HEK293 (cell line): ENCODE results near the gene MT1F.
A peak's percentile ranks its signal among the peaks of the same experiment; 100 is the strongest.

Source experiments
- CTCF ChIA-PET: fragments of 350-600 bp; formaldehyde crosslinking; extraction: SDS; loops from one replicate; lab custom pipeline; 2021; ENCODE audit warnings: antibody characterized with exemption; lab: Yijun Ruan, JAX
- POLR2A ChIA-PET: fragments of 300-600 bp; formaldehyde crosslinking; extraction: SDS; loops from one replicate; lab custom pipeline; 2020; ENCODE audit warnings: antibody characterized with exemption, inconsistent platforms; lab: Yijun Ruan, JAX
- H3K27ac ChIP-seq: fragments of 200-500 bp; sonication (Bioruptor generic); 2 replicates; pipeline ENCODE4 v1.5.1; 2014; ENCODE audit warnings: low read depth, low read length, control low read depth, inconsistent platforms; ENCODE audit errors: extremely low read depth
- H3K36me3 ChIP-seq, 2 experiments: fragments of 200-500 bp in 1 of 2; sonication (Bioruptor generic) in 1 of 2; 1 replicate in 1 of 2; 2 replicates in 1 of 2; pipeline ENCODE4 v1.5.1; 2014 to 2017; ENCODE audit warnings: inconsistent platforms in 2 of 2, low read length in 2 of 2; ENCODE audit not compliant: control insufficient read depth in 2 of 2, insufficient read depth in 1 of 2
- H3K4me1 ChIP-seq: fragments of 200-500 bp; sonication (Bioruptor generic); 2 replicates; pipeline ENCODE4 v1.5.1; 2014; ENCODE audit warnings: mild to moderate bottlenecking, low read length, inconsistent platforms; ENCODE audit not compliant: control insufficient read depth, insufficient read depth
- H3K4me3 ChIP-seq: 2 replicates; pipeline ENCODE4 v1.5.1; 2011; ENCODE audit warnings: low read depth, mild to moderate bottlenecking, control low read depth, low read length, moderate library complexity
- H3K9me3 ChIP-seq: fragments of 200-500 bp; sonication (Bioruptor generic); 2 replicates; pipeline ENCODE4 v1.5.1; 2014; ENCODE audit warnings: low read depth, low read length, inconsistent platforms; ENCODE audit not compliant: control insufficient read depth, insufficient read depth
- FEZF1 ChIP-seq: fragments of 450-650 bp; formaldehyde crosslinking; IDR thresholded peaks from 2 replicates; pipeline ENCODE4 v1.5.1; 2016; ENCODE audit warnings: missing biosample characterization, missing genetic modification characterization
- GLIS2 ChIP-seq: fragments of 450-650 bp; formaldehyde crosslinking; IDR thresholded peaks from 2 replicates; pipeline ENCODE4 v1.5.1; 2016; ENCODE audit warnings: missing biosample characterization, missing genetic modification characterization
- KLF16 ChIP-seq: fragments of 450-650 bp; formaldehyde crosslinking; IDR thresholded peaks from 2 replicates; pipeline ENCODE4 v1.5.1; 2017; ENCODE audit warnings: missing biosample characterization, missing genetic modification characterization
- MYNN ChIP-seq: fragments of 450-650 bp; formaldehyde crosslinking; IDR thresholded peaks from 2 replicates; pipeline ENCODE4 v1.5.1; 2016; ENCODE audit warnings: missing biosample characterization, missing genetic modification characterization, borderline replicate concordance
- WT1 ChIP-seq: fragments of 450-650 bp; formaldehyde crosslinking; IDR thresholded peaks from 2 replicates; pipeline ENCODE4 v1.5.1; 2016; ENCODE audit warnings: missing biosample characterization, missing genetic modification characterization
- YY1 ChIP-seq: fragments of 450-650 bp; formaldehyde crosslinking; IDR thresholded peaks from 2 replicates; pipeline ENCODE4 v1.5.1; 2018; ENCODE audit warnings: missing biosample characterization, missing genetic modification characterization
- ZBTB48 ChIP-seq: fragments of 450-650 bp; formaldehyde crosslinking; IDR thresholded peaks from 2 replicates; pipeline ENCODE4 v1.5.1; 2016; ENCODE audit warnings: missing biosample characterization, missing genetic modification characterization
- ZBTB7A ChIP-seq: fragments of 450-650 bp; formaldehyde crosslinking; IDR thresholded peaks from 2 replicates; pipeline ENCODE4 v1.5.1; 2016; ENCODE audit warnings: low read depth, missing biosample characterization, missing genetic modification characterization
- ZNF10 ChIP-seq: fragments of 450-650 bp; formaldehyde crosslinking; IDR thresholded peaks from 2 replicates; pipeline ENCODE4 v1.5.1; 2017; ENCODE audit warnings: missing biosample characterization, missing genetic modification characterization
- ZNF132 ChIP-seq: fragments of 450-650 bp; formaldehyde crosslinking; IDR thresholded peaks from 2 replicates; pipeline ENCODE4 v1.5.1; 2017; ENCODE audit warnings: missing biosample characterization, missing genetic modification characterization, borderline replicate concordance
- ZNF138 ChIP-seq: fragments of 450-650 bp; formaldehyde crosslinking; IDR thresholded peaks from 2 replicates; pipeline ENCODE4 v1.5.1; 2016; ENCODE audit warnings: missing biosample characterization, missing genetic modification characterization, borderline replicate concordance
- ZNF155 ChIP-seq: fragments of 450-650 bp; formaldehyde crosslinking; IDR thresholded peaks from 2 replicates; pipeline ENCODE4 v1.5.1; 2016; ENCODE audit warnings: missing biosample characterization, missing genetic modification characterization
- ZNF18 ChIP-seq: fragments of 450-650 bp; formaldehyde crosslinking; IDR thresholded peaks from 2 replicates; pipeline ENCODE4 v1.5.1; 2016; ENCODE audit warnings: missing biosample characterization, missing genetic modification characterization
- ZNF341 ChIP-seq: fragments of 450-650 bp; formaldehyde crosslinking; IDR thresholded peaks from 2 replicates; pipeline ENCODE4; 2016; ENCODE audit warnings: low read depth, missing biosample characterization, missing genetic modification characterization
- ZNF366 ChIP-seq: fragments of 450-650 bp; formaldehyde crosslinking; conservative IDR thresholded peaks from 2 replicates; pipeline ENCODE4 v1.5.1; 2016; ENCODE audit warnings: missing biosample characterization, missing genetic modification characterization
- ZNF529 ChIP-seq: fragments of 450-650 bp; formaldehyde crosslinking; IDR thresholded peaks from 2 replicates; pipeline ENCODE4 v1.5.1; 2017; ENCODE audit warnings: missing genetic modification characterization, missing biosample characterization; ENCODE audit not compliant: insufficient replicate concordance
- ZNF544 ChIP-seq: fragments of 450-650 bp; formaldehyde crosslinking; IDR thresholded peaks from 2 replicates; pipeline ENCODE4 v1.5.0; 2017; ENCODE audit warnings: missing biosample characterization, missing genetic modification characterization
- ZNF561 ChIP-seq: fragments of 450-650 bp; IDR thresholded peaks from 2 replicates; pipeline ENCODE4 v1.5.1; 2018; ENCODE audit warnings: missing biosample characterization, missing genetic modification characterization, borderline replicate concordance
- ZNF624 ChIP-seq: fragments of 450-650 bp; formaldehyde crosslinking; IDR thresholded peaks from 2 replicates; pipeline ENCODE4 v1.5.1; 2017; ENCODE audit warnings: missing biosample characterization, missing genetic modification characterization
- ZNF670 ChIP-seq: fragments of 450-650 bp; formaldehyde crosslinking; IDR thresholded peaks from 2 replicates; pipeline ENCODE4 v1.5.1; 2016; ENCODE audit warnings: missing biosample characterization, missing genetic modification characterization, low read depth
- TF ChIP-seq, protein P1 (sequence below): fragments of 450-650 bp; formaldehyde crosslinking; IDR thresholded peaks from 2 replicates; pipeline ENCODE4 v1.5.1; 2016; ENCODE audit warnings: missing biosample characterization, missing genetic modification characterization
- TF ChIP-seq, protein P2 (sequence below): fragments of 450-650 bp; formaldehyde crosslinking; IDR thresholded peaks from 2 replicates; pipeline ENCODE4 v1.5.1; 2017; ENCODE audit warnings: missing biosample characterization, missing genetic modification characterization
- TF ChIP-seq, protein P3 (sequence below): fragments of 450-650 bp; formaldehyde crosslinking; IDR thresholded peaks from 2 replicates; pipeline ENCODE4 v1.5.1; 2016; ENCODE audit warnings: missing biosample characterization, missing genetic modification characterization
- TF ChIP-seq, protein P4 (sequence below): fragments of 450-650 bp; formaldehyde crosslinking; IDR thresholded peaks from 2 replicates; pipeline ENCODE4; 2016; ENCODE audit warnings: missing biosample characterization, missing genetic modification characterization

The MT1F gene

DNA sequence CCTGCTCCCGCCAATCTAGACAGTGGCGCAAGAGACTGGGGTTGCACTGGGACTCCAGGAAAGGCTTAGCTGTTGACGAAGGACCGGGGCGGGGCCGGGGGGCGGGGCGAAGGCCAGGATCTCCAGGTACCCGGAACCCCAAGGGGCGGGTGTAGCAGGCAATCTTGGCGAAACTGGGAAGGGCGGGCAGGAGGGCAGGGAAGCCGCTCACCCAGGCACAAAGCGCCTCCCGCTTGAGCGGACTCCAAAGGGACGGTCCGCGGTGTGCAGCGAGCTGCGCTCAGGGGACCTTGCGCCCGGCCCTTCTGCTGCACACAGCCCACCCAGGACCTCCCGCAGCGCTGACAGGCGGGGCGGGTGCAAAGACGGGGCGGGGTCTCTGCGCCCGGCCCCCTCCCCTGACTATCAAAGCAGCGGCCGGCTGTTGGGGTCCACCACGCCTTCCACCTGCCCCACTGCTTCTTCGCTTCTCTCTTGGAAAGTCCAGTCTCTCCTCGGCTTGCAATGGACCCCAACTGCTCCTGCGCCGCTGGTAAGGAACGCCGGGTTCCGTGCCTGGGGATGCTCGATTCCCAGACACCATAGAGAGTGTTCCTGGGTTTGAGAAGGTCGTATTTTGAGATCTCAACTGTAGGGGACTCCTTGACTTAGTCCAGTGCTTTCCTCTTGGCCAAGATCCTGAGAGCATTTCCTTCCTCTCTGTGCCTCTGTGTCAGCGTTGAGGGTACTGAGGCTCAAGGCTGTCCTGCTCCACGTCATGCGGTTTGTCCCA, at the start of gene MT1F (continued):
- TF ChIP-seq, protein P1, sequence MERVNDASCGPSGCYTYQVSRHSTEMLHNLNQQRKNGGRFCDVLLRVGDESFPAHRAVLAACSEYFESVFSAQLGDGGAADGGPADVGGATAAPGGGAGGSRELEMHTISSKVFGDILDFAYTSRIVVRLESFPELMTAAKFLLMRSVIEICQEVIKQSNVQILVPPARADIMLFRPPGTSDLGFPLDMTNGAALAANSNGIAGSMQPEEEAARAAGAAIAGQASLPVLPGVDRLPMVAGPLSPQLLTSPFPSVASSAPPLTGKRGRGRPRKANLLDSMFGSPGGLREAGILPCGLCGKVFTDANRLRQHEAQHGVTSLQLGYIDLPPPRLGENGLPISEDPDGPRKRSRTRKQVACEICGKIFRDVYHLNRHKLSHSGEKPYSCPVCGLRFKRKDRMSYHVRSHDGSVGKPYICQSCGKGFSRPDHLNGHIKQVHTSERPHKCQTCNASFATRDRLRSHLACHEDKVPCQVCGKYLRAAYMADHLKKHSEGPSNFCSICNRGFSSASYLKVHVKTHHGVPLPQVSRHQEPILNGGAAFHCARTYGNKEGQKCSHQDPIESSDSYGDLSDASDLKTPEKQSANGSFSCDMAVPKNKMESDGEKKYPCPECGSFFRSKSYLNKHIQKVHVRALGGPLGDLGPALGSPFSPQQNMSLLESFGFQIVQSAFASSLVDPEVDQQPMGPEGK (tag by site-specific recombination) = peak; percentile 47; the same call in 1 of the 2 replicates
- TF ChIP-seq ZBTB48 (tag by site-specific recombination) (0 out of 2 replicates have a peak, but pooled peaks have one; percentile 14), ZNF10 (tag by site-specific recombination) (no peak), ZNF366 (tag by site-specific recombination) (no peak)
- TF ChIP-seq, protein P2, sequence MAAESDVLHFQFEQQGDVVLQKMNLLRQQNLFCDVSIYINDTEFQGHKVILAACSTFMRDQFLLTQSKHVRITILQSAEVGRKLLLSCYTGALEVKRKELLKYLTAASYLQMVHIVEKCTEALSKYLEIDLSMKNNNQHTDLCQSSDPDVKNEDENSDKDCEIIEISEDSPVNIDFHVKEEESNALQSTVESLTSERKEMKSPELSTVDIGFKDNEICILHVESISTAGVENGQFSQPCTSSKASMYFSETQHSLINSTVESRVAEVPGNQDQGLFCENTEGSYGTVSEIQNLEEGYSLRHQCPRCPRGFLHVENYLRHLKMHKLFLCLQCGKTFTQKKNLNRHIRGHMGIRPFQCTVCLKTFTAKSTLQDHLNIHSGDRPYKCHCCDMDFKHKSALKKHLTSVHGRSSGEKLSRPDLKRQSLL (tag by site-specific recombination) = no peak
- TF ChIP-seq, all 188 proteins: peak for 19

DNA sequence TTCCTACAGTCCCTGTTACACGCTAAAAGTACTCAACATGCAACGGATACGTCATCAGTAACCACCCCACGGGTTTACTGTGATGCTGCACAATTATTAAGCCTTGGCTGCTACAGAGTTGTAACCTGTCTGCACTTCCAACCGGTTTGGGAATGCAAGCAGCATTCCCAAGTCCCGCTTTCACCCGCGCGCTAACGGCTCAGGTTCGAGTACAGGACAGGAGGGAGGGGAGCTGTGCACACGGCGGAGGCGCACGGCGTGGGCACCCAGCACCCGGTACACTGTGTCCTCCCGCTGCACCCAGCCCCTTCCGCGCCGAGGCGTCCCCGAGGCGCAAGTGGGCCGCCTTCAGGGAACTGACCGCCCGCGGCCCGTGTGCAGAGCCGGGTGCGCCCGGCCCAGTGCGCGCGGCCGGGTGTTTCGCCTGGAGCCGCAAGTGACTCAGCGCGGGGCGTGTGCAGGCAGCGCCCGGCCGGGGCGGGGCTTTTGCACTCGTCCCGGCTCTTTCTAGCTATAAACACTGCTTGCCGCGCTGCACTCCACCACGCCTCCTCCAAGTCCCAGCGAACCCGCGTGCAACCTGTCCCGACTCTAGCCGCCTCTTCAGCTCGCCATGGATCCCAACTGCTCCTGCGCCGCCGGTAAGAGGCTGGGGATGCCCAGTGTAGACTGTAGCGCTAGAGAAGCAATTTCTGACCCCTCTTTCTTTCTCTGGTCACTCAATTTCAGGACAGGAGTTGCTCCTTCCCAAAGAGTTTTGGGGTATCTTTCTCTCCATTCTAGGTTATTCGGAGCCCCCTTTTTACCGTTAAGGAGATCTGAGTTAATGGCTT, 49.5 kb upstream of the MT1F start, which contains the start of gene MT2A:
TSS of gene MT2A (plus strand) at position 542 of the 833 bp plus-strand sequence. CDS start at position 614, 72 bp downstream.
- CTCF ChIA-PET = interaction anchor here (0.6 to 1.3 kb wide), 3 partner anchors 31 to 322 kb away, joined by 3 to 10 read pairs (median 4); no protein-coding TSS in a partner anchor
- H3K36me3 ChIP-seq = no peaks in the 10 kb centered on the region
- peak within 1 kb of the TSS; percentile 51 for H3K4me3 ChIP-seq
- POLR2A ChIA-PET = interaction anchor here (0.6 to 1.5 kb wide), 10 partner anchors 16 to 157 kb away, joined by 3 to 13 read pairs (median 4); partner anchors contain the start of genes MT1E, MT1F, MT1X and NUDT21
- peaks cover 3% of the 10 kb centered on the region; the same call in 1 of the 2 replicates for H3K4me1 ChIP-seq
- no peaks in the 10 kb centered on the region for H3K9me3 ChIP-seq
- H3K27ac ChIP-seq = peak within 1 kb of the TSS; percentile 20; the same call in 1 of the 2 replicates
- TF ChIP-seq ZNF624 (tag by site-specific recombination) (no peak), ZNF132 (tag by site-specific recombination) (no peak), ZNF561 (tag by site-specific recombination) (peak; percentile 97), ZNF155 (tag by site-specific recombination) (no peak), ZNF529 (tag by site-specific recombination) (no peak), KLF16 (tag by site-specific recombination) (peak; percentile 63; the same call in 1 of the 2 replicates), YY1 (tag by site-specific recombination) (no peak), ZNF341 (peak; percentile 40; the same call in 1 of the 2 replicates), ZNF544 (no peak), WT1 (tag by site-specific recombination) (no peak), FEZF1 (tag by site-specific recombination) (no peak), ZNF670 (tag by site-specific recombination) (no peak), ZBTB7A (tag by site-specific recombination) (no peak), MYNN (no peak), GLIS2 (tag by site-specific recombination) (no peak), ZNF18 (no peak), ZNF138 (tag by site-specific recombination) (no peak)
- TF ChIP-seq, protein P3, sequence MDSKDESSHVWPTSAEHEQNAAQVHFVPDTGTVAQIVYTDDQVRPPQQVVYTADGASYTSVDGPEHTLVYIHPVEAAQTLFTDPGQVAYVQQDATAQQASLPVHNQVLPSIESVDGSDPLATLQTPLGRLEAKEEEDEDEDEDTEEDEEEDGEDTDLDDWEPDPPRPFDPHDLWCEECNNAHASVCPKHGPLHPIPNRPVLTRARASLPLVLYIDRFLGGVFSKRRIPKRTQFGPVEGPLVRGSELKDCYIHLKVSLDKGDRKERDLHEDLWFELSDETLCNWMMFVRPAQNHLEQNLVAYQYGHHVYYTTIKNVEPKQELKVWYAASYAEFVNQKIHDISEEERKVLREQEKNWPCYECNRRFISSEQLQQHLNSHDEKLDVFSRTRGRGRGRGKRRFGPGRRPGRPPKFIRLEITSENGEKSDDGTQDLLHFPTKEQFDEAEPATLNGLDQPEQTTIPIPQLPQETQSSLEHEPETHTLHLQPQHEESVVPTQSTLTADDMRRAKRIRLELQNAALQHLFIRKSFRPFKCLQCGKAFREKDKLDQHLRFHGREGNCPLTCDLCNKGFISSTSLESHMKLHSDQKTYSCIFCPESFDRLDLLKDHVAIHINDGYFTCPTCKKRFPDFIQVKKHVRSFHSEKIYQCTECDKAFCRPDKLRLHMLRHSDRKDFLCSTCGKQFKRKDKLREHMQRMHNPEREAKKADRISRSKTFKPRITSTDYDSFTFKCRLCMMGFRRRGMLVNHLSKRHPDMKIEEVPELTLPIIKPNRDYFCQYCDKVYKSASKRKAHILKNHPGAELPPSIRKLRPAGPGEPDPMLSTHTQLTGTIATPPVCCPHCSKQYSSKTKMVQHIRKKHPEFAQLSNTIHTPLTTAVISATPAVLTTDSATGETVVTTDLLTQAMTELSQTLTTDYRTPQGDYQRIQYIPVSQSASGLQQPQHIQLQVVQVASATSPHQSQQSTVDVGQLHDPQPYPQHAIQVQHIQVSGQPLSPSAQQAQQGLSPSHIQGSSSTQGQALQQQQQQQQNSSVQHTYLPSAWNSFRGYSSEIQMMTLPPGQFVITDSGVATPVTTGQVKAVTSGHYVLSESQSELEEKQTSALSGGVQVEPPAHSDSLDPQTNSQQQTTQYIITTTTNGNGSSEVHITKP (tag by site-specific recombination) = peak; percentile 32; the same call in 1 of the 2 replicates
- TF ChIP-seq, protein P4, sequence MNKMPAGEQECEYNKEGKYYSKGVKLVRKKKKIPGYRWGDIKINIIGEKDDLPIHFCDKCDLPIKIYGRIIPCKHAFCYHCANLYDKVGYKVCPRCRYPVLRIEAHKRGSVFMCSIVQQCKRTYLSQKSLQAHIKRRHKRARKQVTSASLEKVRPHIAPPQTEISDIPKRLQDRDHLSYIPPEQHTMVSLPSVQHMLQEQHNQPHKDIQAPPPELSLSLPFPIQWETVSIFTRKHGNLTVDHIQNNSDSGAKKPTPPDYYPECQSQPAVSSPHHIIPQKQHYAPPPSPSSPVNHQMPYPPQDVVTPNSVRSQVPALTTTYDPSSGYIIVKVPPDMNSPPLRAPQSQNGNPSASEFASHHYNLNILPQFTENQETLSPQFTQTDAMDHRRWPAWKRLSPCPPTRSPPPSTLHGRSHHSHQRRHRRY (tag by site-specific recombination) = no peak
